A673 (cell line): ENCODE data around the gene CRADD. TPM values are rescaled to one million over a fixed set of nuclear protein-coding genes. Genes with fewer than 3 reads are reported as not detected.

ENCODE experiments used
- BruUV-seq: library from RNA; stranded (reverse); fragments of 400-500 nt; replicated peaks from 2 replicates; lab custom pipeline; 2021; lab: Mats Ljungman, UMichigan
- CTCF ChIA-PET: fragments of 300-600 bp; sonication (Branson Sonifier 250); formaldehyde crosslinking; loops from one replicate; lab custom pipeline; 2022; ENCODE audit warnings: antibody characterized with exemption; lab: Charles Lee
- POLR2A ChIA-PET: fragments of 300-600 bp; sonication (Branson Sonifier 250); formaldehyde crosslinking; loops from one replicate; lab custom pipeline; 2022; ENCODE audit warnings: antibody characterized with exemption; ENCODE audit not compliant: low non-redundant PET; lab: Charles Lee
- DNase-seq: peaks from one replicate; pipeline ENCODE4 v3.0.0-alpha.2; 2015; ENCODE audit warnings: low spot score
- H3K27ac ChIP-seq: fragments of 200-600 bp; sonication (generic); 2 replicates; pipeline ENCODE4 v1.5.1; 2016; ENCODE audit warnings: mixed run types, low read depth, mild to moderate bottlenecking, mixed read lengths, antibody characterized with exemption, low read length; ENCODE audit not compliant: poor library complexity, severe bottlenecking
- H3K27me3 ChIP-seq: fragments of 200-600 bp; sonication (generic); replicated peaks from 2 replicates; pipeline ENCODE4 v1.6.1; 2017; ENCODE audit warnings: mixed run types, low read depth, mild to moderate bottlenecking, mixed read lengths, antibody characterized with exemption, low read length; ENCODE audit not compliant: insufficient read depth, poor library complexity
- H3K36me3 ChIP-seq: fragments of 200-600 bp; sonication (generic); 2 replicates; pipeline ENCODE4 v1.6.1; 2016; ENCODE audit warnings: mixed run types, mild to moderate bottlenecking, mixed read lengths, antibody characterized with exemption, low read length; ENCODE audit not compliant: insufficient read depth, poor library complexity, severe bottlenecking
- H3K4me1 ChIP-seq: fragments of 200-600 bp; sonication (generic); 2 replicates; pipeline ENCODE4 v1.6.1; 2017; ENCODE audit warnings: mixed run types, mild to moderate bottlenecking, mixed read lengths, antibody characterized with exemption, low read length; ENCODE audit not compliant: insufficient read depth, poor library complexity, severe bottlenecking
- H3K4me3 ChIP-seq: fragments of 200-600 bp; sonication (generic); 2 replicates; pipeline ENCODE4 v1.5.1; 2016; ENCODE audit warnings: low read depth, mixed run types, mild to moderate bottlenecking, mixed read lengths, low read length; ENCODE audit not compliant: poor library complexity, severe bottlenecking
- H3K9me3 ChIP-seq: fragments of 200-600 bp; sonication (generic); 2 replicates; pipeline ENCODE4 v1.6.1; 2016; ENCODE audit warnings: mixed run types, low read depth, mild to moderate bottlenecking, mixed read lengths, antibody characterized with exemption, low read length; ENCODE audit not compliant: poor library complexity, severe bottlenecking
- EZH2 ChIP-seq: fragments of 200-600 bp; sonication (generic); IDR thresholded peaks from 2 replicates; pipeline ENCODE4 v1.6.1; 2017; ENCODE audit warnings: borderline replicate concordance, low read depth, mild to moderate bottlenecking, mixed read lengths, antibody characterized with exemption, low read length; ENCODE audit not compliant: poor library complexity, severe bottlenecking
- intact Hi-C: fragments of 100-400 bp; cut with micrococcal nuclease; formaldehyde crosslinking; loops from one replicate; pipeline ENCODE4 v1.10.0; 2022; ENCODE audit not compliant: unreplicated experiment
- total RNA-seq: library from RNA; stranded (reverse); gene quantifications from 2 replicates; pipeline ENCODE4 v1.2.3, GENCODE V29; 2021
- TF ChIP-seq, protein P1 (sequence below): fragments of 300-800, 200-600 bp; sonication (generic); conservative IDR thresholded peaks from 2 replicates; pipeline ENCODE4 v1.5.1; 2017; ENCODE audit warnings: low read depth, mild to moderate bottlenecking, antibody characterized with exemption, low read length, moderate library complexity, mixed read lengths

The CRADD gene
- total RNA-seq, 1 experiment from 2014 or later, result 9.1 TPM

DNA sequence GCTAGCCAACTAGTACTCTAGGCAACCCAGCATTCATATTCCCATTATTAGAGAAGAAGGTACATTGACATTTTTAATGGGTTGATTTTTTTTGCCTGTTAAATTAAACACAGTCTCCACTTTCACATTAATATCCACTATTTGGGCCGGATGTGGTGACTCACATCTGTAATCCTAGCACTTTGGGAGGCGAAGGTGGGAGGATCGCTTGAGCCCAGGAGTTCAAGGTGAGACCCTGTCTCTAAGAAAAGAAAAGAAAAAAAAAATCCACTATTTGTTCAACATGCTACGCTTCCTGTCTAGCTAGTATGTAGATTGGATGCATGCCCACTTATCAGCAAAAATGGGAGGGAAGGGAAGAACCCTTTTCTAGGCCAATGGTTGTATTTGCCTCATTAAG lies 7.1 kb upstream of the CRADD start:
- ChIA-PET CTCF (no interaction called here), POLR2A (no interaction called here)
- Histone ChIP-seq H3K27me3 (no peaks in the 10 kb centered on the region), H3K27ac (no peak overlapping the region), H3K4me1 (no peaks in the 10 kb centered on the region), H3K36me3 (no peaks in the 10 kb centered on the region), H3K4me3 (no peak overlapping the region), H3K9me3 (no peaks in the 10 kb centered on the region)
- no TSS peak for BruUV-seq
- intact Hi-C loops, result no loop called here
- TF ChIP-seq, protein P1, sequence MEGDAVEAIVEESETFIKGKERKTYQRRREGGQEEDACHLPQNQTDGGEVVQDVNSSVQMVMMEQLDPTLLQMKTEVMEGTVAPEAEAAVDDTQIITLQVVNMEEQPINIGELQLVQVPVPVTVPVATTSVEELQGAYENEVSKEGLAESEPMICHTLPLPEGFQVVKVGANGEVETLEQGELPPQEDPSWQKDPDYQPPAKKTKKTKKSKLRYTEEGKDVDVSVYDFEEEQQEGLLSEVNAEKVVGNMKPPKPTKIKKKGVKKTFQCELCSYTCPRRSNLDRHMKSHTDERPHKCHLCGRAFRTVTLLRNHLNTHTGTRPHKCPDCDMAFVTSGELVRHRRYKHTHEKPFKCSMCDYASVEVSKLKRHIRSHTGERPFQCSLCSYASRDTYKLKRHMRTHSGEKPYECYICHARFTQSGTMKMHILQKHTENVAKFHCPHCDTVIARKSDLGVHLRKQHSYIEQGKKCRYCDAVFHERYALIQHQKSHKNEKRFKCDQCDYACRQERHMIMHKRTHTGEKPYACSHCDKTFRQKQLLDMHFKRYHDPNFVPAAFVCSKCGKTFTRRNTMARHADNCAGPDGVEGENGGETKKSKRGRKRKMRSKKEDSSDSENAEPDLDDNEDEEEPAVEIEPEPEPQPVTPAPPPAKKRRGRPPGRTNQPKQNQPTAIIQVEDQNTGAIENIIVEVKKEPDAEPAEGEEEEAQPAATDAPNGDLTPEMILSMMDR, result no peak
- TF ChIP-seq EZH2, result no peak
- DNase-seq, result no peak

DNA sequence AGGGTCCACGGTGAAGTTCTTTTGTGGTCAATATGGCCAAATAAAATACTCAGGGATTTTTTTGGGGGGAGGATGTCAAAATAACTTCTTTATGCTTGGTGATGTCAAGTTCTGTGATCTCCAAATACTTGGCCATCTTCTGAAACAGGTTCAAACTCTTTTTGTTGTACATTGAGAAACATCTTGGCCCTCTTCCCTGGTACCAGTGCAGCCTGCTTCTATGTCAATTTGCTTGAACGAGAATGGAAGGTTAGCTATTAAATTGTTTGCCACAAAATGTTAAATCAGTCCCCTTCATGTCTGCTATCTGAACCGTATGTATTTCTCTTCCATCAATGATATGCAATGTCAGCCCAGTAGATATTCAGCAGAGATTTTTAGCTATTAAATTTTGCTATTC lies 6.1 kb upstream of the CRADD start:
- ChIA-PET CTCF (no interaction called here), POLR2A (interaction anchor here (0.7 kb wide), 1 partner anchor 51 kb away, joined by 14 read pairs; no protein-coding TSS in a partner anchor)
- no peaks in the 10 kb centered on the region for H3K27me3 ChIP-seq
- no peak overlapping the region for H3K4me3 ChIP-seq
- no peaks in the 10 kb centered on the region for H3K36me3 ChIP-seq
- no peaks in the 10 kb centered on the region for H3K4me1 ChIP-seq
- H3K9me3 ChIP-seq, result no peaks in the 10 kb centered on the region
- BruUV-seq, result no TSS peak
- no peak overlapping the region for H3K27ac ChIP-seq
- intact Hi-C loops, result no loop called here
- TF ChIP-seq EZH2, result no peak
- TF ChIP-seq, protein P1, result no peak
- no peak for DNase-seq

DNA sequence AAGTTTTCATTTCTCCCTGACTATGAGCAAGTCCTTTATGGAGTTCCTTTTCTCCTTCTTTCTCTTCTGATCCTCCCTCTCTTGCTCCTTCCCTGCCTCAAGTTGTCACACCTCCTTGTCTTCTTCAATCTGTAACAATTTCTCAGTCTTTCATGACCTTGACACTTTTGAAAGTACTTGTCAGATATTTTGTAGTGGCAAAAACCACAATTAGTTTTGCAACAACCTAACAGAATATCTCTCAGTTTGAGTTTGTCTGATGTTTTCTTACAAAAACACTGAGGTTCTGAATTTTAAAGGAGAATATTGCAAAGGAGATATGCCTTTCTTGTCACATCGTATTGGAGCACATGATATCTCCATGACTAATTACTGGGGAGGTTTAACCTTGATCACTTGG lies 4.1 kb upstream of the CRADD start:
- H3K27me3 ChIP-seq, result no peaks in the 10 kb centered on the region
- no peaks in the 10 kb centered on the region for H3K36me3 ChIP-seq
- no peak overlapping the region for H3K4me3 ChIP-seq
- POLR2A ChIA-PET, result no interaction called here
- no peak for TF ChIP-seq EZH2
- TF ChIP-seq, protein P1, result no peak
- H3K27ac ChIP-seq, result no peak overlapping the region
- no peaks in the 10 kb centered on the region for H3K9me3 ChIP-seq
- H3K4me1 ChIP-seq, result peaks cover 2% of the 10 kb centered on the region
- no TSS peak for BruUV-seq
- intact Hi-C loops, result no loop called here
- DNase-seq, result no peak
- CTCF ChIA-PET, result interaction anchor here (0.7 kb wide), 1 partner anchor 429 kb away, joined by 3 read pairs; no protein-coding TSS in a partner anchor
